GM19324 (cell line): Measurements from ENCODE around the gene PAK6.

Experiments used
- ATAC-seq: cut with Tn5 transposase; IDR thresholded peaks from one replicate; pipeline ENCODE4 v1.9.1; 2021; ENCODE audit warnings: mild to moderate bottlenecking, moderate library complexity; ENCODE audit not compliant: unreplicated experiment, low FRiP score

Gene PAK6

GRCh38 chr15:40238532-40239403, at the start of gene PAK6:
Gene PAK6 (plus strand): TSS chr15:40239063. CDS start chr15:40264786, 25,723 bp downstream.
- no peak for ATAC-seq

- no peak for ATAC-seq
Observed at GRCh38 chr15:40190591-40190990, 48.3 kb upstream of the PAK6 start.

GRCh38 chr15:40192942-40193341, 45.9 kb upstream of the PAK6 start:
- ATAC-seq, result no peak

- no peak for ATAC-seq
Observed at GRCh38 chr15:40197434-40197833, 41.4 kb upstream of the PAK6 start.

GRCh38 chr15:40198355-40199085, 40.3 kb upstream of the PAK6 start:
- ATAC-seq, result no peak

GRCh38 chr15:40204100-40204499, 34.8 kb upstream of the PAK6 start:
- ATAC-seq, result no peak

- ATAC-seq, result no peak
Observed at GRCh38 chr15:40217166-40217824, 21.6 kb upstream of the PAK6 start.

GRCh38 chr15:40219801-40220200, 19.1 kb upstream of the PAK6 start:
- no peak for ATAC-seq

- no peak for ATAC-seq
Observed at GRCh38 chr15:40222131-40222530, 16.7 kb upstream of the PAK6 start.

- ATAC-seq, result no peak
Observed at GRCh38 chr15:40226736-40227135, 12.1 kb upstream of the PAK6 start.

- ATAC-seq, result no peak
Observed at GRCh38 chr15:40229316-40229715, 9.5 kb upstream of the PAK6 start.

GRCh38 chr15:40229956-40230355, 8.9 kb upstream of the PAK6 start:
- no peak for ATAC-seq

GRCh38 chr15:40232625-40233070, 6.2 kb upstream of the PAK6 start:
- no peak for ATAC-seq

- ATAC-seq, result no peak
Observed at GRCh38 chr15:40233727-40234577, 4.9 kb upstream of the PAK6 start.

GRCh38 chr15:40234783-40235182, 4.1 kb upstream of the PAK6 start:
- ATAC-seq, result no peak

- ATAC-seq, result no peak
Observed at GRCh38 chr15:40235201-40235885, 3.5 kb upstream of the PAK6 start.

GRCh38 chr15:40239404-40239692, 485 bp downstream of the PAK6 start:
- ATAC-seq, result no peak

- ATAC-seq, result no peak
Observed at GRCh38 chr15:40239693-40240618, 1.1 kb downstream of the PAK6 start.
